Anterior cingulate cortex (tissue), 58 donors: Measurements from ENCODE around the gene TMOD1.

Experiments used
- DNase-seq, 58 donors: peaks; one replicate each; lab custom pipeline; 2025; lab: John Stamatoyannopoulos, UW

TMOD1 gene

GRCh38 chr9:97543561-97543960, 42.1 kb downstream of the TMOD1 start:
- DNase-seq: no peak

GRCh38 chr9:97545486-97545885, 44.0 kb downstream of the TMOD1 start:
- no peak for DNase-seq

GRCh38 chr9:97547098-97547829, 45.8 kb downstream of the TMOD1 start:
- DNase-seq: no peak

GRCh38 chr9:97548379-97548778, 46.9 kb downstream of the TMOD1 start:
- no peak for DNase-seq

GRCh38 chr9:97548819-97549540, 47.5 kb downstream of the TMOD1 start:
- no peak for DNase-seq

GRCh38 chr9:97550386-97550785, 48.9 kb downstream of the TMOD1 start:
- no peak for DNase-seq

GRCh38 chr9:97551308-97551707, 49.8 kb downstream of the TMOD1 start:
- DNase-seq: no peak

- DNase-seq: no peak
These were observed 51.7 kb downstream of the TMOD1 start for GRCh38 chr9:97553141-97553540.

- DNase-seq: no peak
These were observed 52.4 kb downstream of the TMOD1 start for GRCh38 chr9:97553841-97554240.

- DNase-seq: no peak
These were observed 53.2 kb downstream of the TMOD1 start for GRCh38 chr9:97554566-97555075.

GRCh38 chr9:97555164-97555563, 53.7 kb downstream of the TMOD1 start:
- DNase-seq: peak in 6 of 58 donors; percentile 5 to 38 (median 19)

- DNase-seq: no peak
These were observed 54.7 kb downstream of the TMOD1 start for GRCh38 chr9:97556036-97556720.

- DNase-seq: peak in 3 of 58 donors; percentile 27 to 58 (median 48)
These were observed 55.5 kb downstream of the TMOD1 start for GRCh38 chr9:97556721-97557605.

- DNase-seq: peak in 48 of 58 donors; percentile 16 to 89 (median 55)
These were observed 56.2 kb downstream of the TMOD1 start for GRCh38 chr9:97557606-97558095.

GRCh38 chr9:97558701-97559101, 57.2 kb downstream of the TMOD1 start:
- peak in 5 of 58 donors; percentile 15 to 61 (median 28) for DNase-seq

GRCh38 chr9:97559111-97559514, 57.6 kb downstream of the TMOD1 start:
- peak in 13 of 58 donors; percentile 13 to 61 (median 33) for DNase-seq

- no peak for DNase-seq
These were observed 58.7 kb downstream of the TMOD1 start for GRCh38 chr9:97560154-97560553.

- DNase-seq: no peak
These were observed 59.4 kb downstream of the TMOD1 start for GRCh38 chr9:97560851-97561250.

GRCh38 chr9:97561501-97561900, 60.0 kb downstream of the TMOD1 start:
- no peak for DNase-seq

GRCh38 chr9:97562542-97562941, 61.1 kb downstream of the TMOD1 start:
- DNase-seq: no peak
